ENCODE measurements around the gene CRYBG1.

DNA sequence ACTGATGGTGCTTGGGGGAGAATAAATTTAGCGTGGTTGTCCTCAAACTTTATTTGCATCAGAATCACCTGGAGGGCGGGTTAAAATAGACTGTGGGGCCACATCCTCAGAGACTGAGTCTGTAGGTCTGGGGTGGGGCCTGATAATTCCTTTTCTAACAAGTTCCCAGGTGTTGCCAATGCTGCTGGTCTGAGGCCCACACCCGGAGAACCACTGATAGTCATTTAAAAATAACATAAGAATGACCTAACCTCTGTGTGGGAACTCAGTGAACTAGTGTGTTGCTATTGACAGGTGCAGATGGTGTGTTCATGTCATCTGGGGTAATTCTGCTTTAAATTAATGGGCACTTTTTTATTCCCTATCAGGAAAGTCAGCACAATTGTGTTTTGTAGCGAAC, 204.0 kb downstream of the CRYBG1 start:
- TF ChIP-seq PRMT3 (CRISPR knock-in tag; IDR thresholded peaks at IDR 0.05; ENCODE audit: borderline replicate concordance, low read depth) (no peak), MXI1 (IDR thresholded peaks at IDR 0.05; ENCODE audit: borderline replicate concordance, low read depth, low read length) (no peak), RFX5 (IDR thresholded peaks at IDR 0.05; ENCODE audit: low read depth, low read length) (no peak)
- TF ChIP-seq, protein P1, sequence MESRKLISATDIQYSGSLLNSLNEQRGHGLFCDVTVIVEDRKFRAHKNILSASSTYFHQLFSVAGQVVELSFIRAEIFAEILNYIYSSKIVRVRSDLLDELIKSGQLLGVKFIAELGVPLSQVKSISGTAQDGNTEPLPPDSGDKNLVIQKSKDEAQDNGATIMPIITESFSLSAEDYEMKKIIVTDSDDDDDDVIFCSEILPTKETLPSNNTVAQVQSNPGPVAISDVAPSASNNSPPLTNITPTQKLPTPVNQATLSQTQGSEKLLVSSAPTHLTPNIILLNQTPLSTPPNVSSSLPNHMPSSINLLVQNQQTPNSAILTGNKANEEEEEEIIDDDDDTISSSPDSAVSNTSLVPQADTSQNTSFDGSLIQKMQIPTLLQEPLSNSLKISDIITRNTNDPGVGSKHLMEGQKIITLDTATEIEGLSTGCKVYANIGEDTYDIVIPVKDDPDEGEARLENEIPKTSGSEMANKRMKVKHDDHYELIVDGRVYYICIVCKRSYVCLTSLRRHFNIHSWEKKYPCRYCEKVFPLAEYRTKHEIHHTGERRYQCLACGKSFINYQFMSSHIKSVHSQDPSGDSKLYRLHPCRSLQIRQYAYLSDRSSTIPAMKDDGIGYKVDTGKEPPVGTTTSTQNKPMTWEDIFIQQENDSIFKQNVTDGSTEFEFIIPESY (CRISPR knock-in tag; IDR thresholded peaks at IDR 0.05) = no peak
- TF ChIP-seq, protein P2, sequence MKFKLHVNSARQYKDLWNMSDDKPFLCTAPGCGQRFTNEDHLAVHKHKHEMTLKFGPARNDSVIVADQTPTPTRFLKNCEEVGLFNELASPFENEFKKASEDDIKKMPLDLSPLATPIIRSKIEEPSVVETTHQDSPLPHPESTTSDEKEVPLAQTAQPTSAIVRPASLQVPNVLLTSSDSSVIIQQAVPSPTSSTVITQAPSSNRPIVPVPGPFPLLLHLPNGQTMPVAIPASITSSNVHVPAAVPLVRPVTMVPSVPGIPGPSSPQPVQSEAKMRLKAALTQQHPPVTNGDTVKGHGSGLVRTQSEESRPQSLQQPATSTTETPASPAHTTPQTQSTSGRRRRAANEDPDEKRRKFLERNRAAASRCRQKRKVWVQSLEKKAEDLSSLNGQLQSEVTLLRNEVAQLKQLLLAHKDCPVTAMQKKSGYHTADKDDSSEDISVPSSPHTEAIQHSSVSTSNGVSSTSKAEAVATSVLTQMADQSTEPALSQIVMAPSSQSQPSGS (CRISPR knock-in tag; IDR thresholded peaks at IDR 0.05) = no peak
